Keratinocyte (primary cell): Measurements from ENCODE around the gene ATP2C1. TPM values are rescaled to one million over a fixed set of nuclear protein-coding genes. Genes with fewer than 3 reads are reported as not detected.

ENCODE experiments used
- DNase-seq: peaks from one replicate; pipeline ENCODE4 v3.0.0-alpha.2; 2011; ENCODE audit warnings: low read depth, missing footprints, low spot score
- FAIRE-seq: peaks from 2 replicates; lab custom pipeline; 2011; peaks lifted over from hg19 to GRCh38; lab: Jason Lieb, UNC
- H2AFZ ChIP-seq: 2 replicates; pipeline ENCODE4 v1.6.0; 2012; ENCODE audit warnings: low read length, control low read depth, inconsistent platforms; ENCODE audit not compliant: control insufficient read depth
- H3K27ac ChIP-seq: 2 replicates; pipeline ENCODE4 v1.5.1; 2011; ENCODE audit warnings: low read length; ENCODE audit not compliant: control insufficient read depth, insufficient read depth
- H3K27me3 ChIP-seq: 3 replicates; pipeline ENCODE4 v1.6.0; 2011; ENCODE audit warnings: low read length; ENCODE audit not compliant: control insufficient read depth, insufficient read depth; ENCODE audit errors: extremely low read depth
- H3K36me3 ChIP-seq, 2 experiments: 2 replicates in 1 of 2; 3 replicates in 1 of 2; pipeline ENCODE4 v1.5.1; 2011; ENCODE audit warnings: low read length in 2 of 2, mild to moderate bottlenecking in 1 of 2; ENCODE audit not compliant: control insufficient read depth in 2 of 2, insufficient read depth in 2 of 2; ENCODE audit errors: extremely low read depth in 1 of 2
- H3K4me1 ChIP-seq: 3 replicates; pipeline ENCODE4 v1.5.1; 2011; ENCODE audit warnings: low read length; ENCODE audit not compliant: control insufficient read depth, insufficient read depth; ENCODE audit errors: extremely low read depth
- H3K4me2 ChIP-seq: 3 replicates; pipeline ENCODE4 v1.6.0; 2011; ENCODE audit warnings: low read depth, low read length; ENCODE audit not compliant: control insufficient read depth, insufficient read depth; ENCODE audit errors: extremely low read depth
- H3K4me3 ChIP-seq, 3 experiments: fragments of 200-600 bp in 1 of 3; sonication (generic) in 1 of 3; 2 replicates in 2 of 3; 3 replicates in 1 of 3; pipeline ENCODE4 v1.5.1; 2011 to 2016; ENCODE audit warnings: low read length in 3 of 3, mild to moderate bottlenecking in 3 of 3, control low read depth in 2 of 3, inconsistent platforms in 1 of 3, low read depth in 1 of 3, mixed read lengths in 1 of 3, mixed run types in 1 of 3, moderate library complexity in 1 of 3; ENCODE audit not compliant: control insufficient read depth in 2 of 3, insufficient read depth in 2 of 3; ENCODE audit errors: extremely low read depth in 1 of 3
- H3K79me2 ChIP-seq: 2 replicates; pipeline ENCODE4 v1.6.0; 2012; ENCODE audit warnings: low read length; ENCODE audit not compliant: control insufficient read depth, insufficient read depth
- H3K9ac ChIP-seq: 3 replicates; pipeline ENCODE4 v1.6.0; 2011; ENCODE audit warnings: low read length; ENCODE audit not compliant: control insufficient read depth, insufficient read depth; ENCODE audit errors: extremely low read depth
- H3K9me1 ChIP-seq: 3 replicates; pipeline ENCODE4 v1.6.0; 2011; ENCODE audit warnings: low read length; ENCODE audit not compliant: control insufficient read depth, insufficient read depth; ENCODE audit errors: extremely low read depth
- H3K9me3 ChIP-seq: 2 replicates; pipeline ENCODE4 v1.5.1; 2012; ENCODE audit warnings: low read depth, low read length; ENCODE audit not compliant: control insufficient read depth
- H4K20me1 ChIP-seq: 3 replicates; pipeline ENCODE4 v1.6.0; 2011; ENCODE audit warnings: low read length; ENCODE audit not compliant: control insufficient read depth, insufficient read depth; ENCODE audit errors: extremely low read depth
- CTCF ChIP-seq, 3 experiments: IDR thresholded peaks in 1 of 3; conservative IDR thresholded peaks in 1 of 3; optimal IDR thresholded peaks in 1 of 3; 2 replicates in 2 of 3; 3 replicates in 1 of 3; pipeline versions ENCODE3 to v1.5.1; 2011; ENCODE audit warnings: low read length in 3 of 3, mild to moderate bottlenecking in 3 of 3, moderate library complexity in 2 of 3, control low read depth in 1 of 3, inconsistent platforms in 1 of 3; ENCODE audit not compliant: insufficient read depth in 2 of 3; ENCODE audit errors: extremely low read depth in 1 of 3
- EZH2 ChIP-seq: IDR thresholded peaks from one replicate; pipeline ENCODE4 v1.6.1; 2012; ENCODE audit warnings: inconsistent platforms, mild to moderate bottlenecking, low read length, moderate library complexity
- dilution Hi-C: fragments of 300-500 bp; cut with MboI; formaldehyde crosslinking; loops from one replicate; pipeline ENCODE4 v1.7.0; 2020; ENCODE audit warnings: low sequenced_read_pairs; ENCODE audit not compliant: extremely low pct_ligation_motif_present
- polyA plus RNA-seq, 5 experiments: library from polyadenylated mRNA; depleted of rRNA in 3 of 5; stranded (reverse) in 3 of 5; stranded (forward) in 1 of 5; unstranded in 1 of 5; fragments of >200 nt; gene quantifications; 1 replicate in 1 of 5; 2 replicates in 3 of 5; 3 replicates in 1 of 5; pipeline versions ENCODE4 v1.2.1 to v1.2.3, GENCODE V29; 2011 to 2012; ENCODE audit warnings: missing spikeins in 2 of 5, low read depth in 1 of 5, low replicate concordance in 1 of 5

ATP2C1 gene
- polyA plus RNA-seq, 1 donor (not counting 4 experiments of a cell fraction or from before 2014, with no cell fraction given): 141 TPM

GRCh38 chr3:130897316-130897715, 3.4 kb downstream of the ATP2C1 start:
- Histone ChIP-seq H3K9ac (no peak overlapping the region), H3K27me3 (no peaks in the 10 kb centered on the region), H4K20me1 (no peaks in the 10 kb centered on the region), H3K4me1 (peaks cover 14% of the 10 kb centered on the region), H3K9me1 (no peaks in the 10 kb centered on the region), H3K79me2 (peaks cover 84% of the 10 kb centered on the region), H3K4me3 (no peak overlapping the region), H2AFZ (no peak overlapping the region), H3K36me3 (no peaks in the 10 kb centered on the region), H3K4me2 (peak overlapping the region; percentile 7), H3K9me3 (no peaks in the 10 kb centered on the region), H3K27ac (no peak overlapping the region)
- DNase-seq: no peak
- no peak for FAIRE-seq
- TF ChIP-seq EZH2 (no peak), CTCF (optimal IDR thresholded peaks at IDR 0.05 in 1 of 3, IDR thresholded peaks at IDR 0.05 in 1 of 3, conservative IDR thresholded peaks at IDR 0.05 in 1 of 3; ENCODE audit: extremely low read depth in 1 of 3, insufficient read depth in 2 of 3, low read length in 3 of 3) (no peak)
- dilution Hi-C loops: no loop called here

GRCh38 chr3:130900959-130901358, 7.1 kb downstream of the ATP2C1 start:
- Histone ChIP-seq H3K4me3 (no peak overlapping the region), H3K9me1 (no peaks in the 10 kb centered on the region), H3K79me2 (peaks cover 98% of the 10 kb centered on the region), H3K4me1 (peaks cover 20% of the 10 kb centered on the region), H3K27ac (no peak overlapping the region), H4K20me1 (no peaks in the 10 kb centered on the region), H3K9ac (no peak overlapping the region), H3K9me3 (no peaks in the 10 kb centered on the region), H3K4me2 (no peak overlapping the region), H3K27me3 (no peaks in the 10 kb centered on the region), H2AFZ (no peak overlapping the region), H3K36me3 (no peaks in the 10 kb centered on the region)
- dilution Hi-C loops: no loop called here
- TF ChIP-seq EZH2 (no peak), CTCF (optimal IDR thresholded peaks at IDR 0.05 in 1 of 3, IDR thresholded peaks at IDR 0.05 in 1 of 3, conservative IDR thresholded peaks at IDR 0.05 in 1 of 3; ENCODE audit: extremely low read depth in 1 of 3, insufficient read depth in 2 of 3, low read length in 3 of 3) (no peak)
- FAIRE-seq: no peak
- no peak for DNase-seq
